ENCODE results near the gene ZNF732. TPM values are rescaled to one million over a fixed set of nuclear protein-coding genes. Genes with fewer than 3 reads are reported as not detected.
A peak's percentile ranks its signal among the peaks of the same experiment; 100 is the strongest.

ZNF732 gene
- total RNA-seq (not detected), total RNA-seq (0 reads per million in 2 donors)

- Mint-ChIP-seq H3K4me1 (no peaks in the 10 kb centered on the region), H3K27ac (no peak within 1 kb of the TSS), H3K4me3 (no peak within 1 kb of the TSS), H3K27me3 (peaks cover 6% of the 10 kb centered on the region), H3K36me3 (ENCODE audit: low read depth) (peaks cover 3% of the 10 kb centered on the region)
- no peaks in the 10 kb centered on the region for H3K9me3 ChIP-seq (ENCODE audit: control insufficient read depth, low read length, poor library complexity, severe bottlenecking)
- ATAC-seq: no peak
- DNase-seq: no peak
Observed at GRCh38 chr4:304969-305680, at the start of gene ZNF732. TSS of gene ZNF732 (minus strand) at chr4:305474. CDS start at chr4:305310, 164 bp downstream.

DNA sequence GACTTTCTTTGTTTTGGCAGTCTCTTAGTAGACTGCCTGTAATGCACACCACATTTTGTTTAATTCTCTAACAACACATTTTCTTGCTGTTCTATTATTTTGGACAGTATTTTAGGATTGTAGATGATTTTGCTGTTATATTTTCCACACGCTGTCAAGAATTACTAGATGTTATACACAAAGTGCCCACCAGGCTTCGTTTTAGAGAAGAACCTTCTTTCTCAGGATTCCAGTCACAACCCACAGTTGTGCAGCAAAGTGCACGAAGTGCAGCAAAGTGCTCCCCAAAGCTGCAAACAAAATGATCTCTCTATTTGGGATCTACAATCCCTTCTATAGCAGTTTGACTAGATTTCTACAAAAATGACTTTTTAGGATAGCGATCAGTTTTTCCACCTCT, 34.7 kb upstream of the ZNF732 start:
- Mint-ChIP-seq H3K27me3 (no peaks in the 10 kb centered on the region), H3K27ac (peak overlapping the region; percentile 21), H3K4me3 (no peak overlapping the region), H3K36me3 (ENCODE audit: low read depth) (peaks cover 9% of the 10 kb centered on the region), H3K4me1 (peaks cover 4% of the 10 kb centered on the region)
- ATAC-seq: no peak
- peaks cover 12% of the 10 kb centered on the region for H3K9me3 ChIP-seq (ENCODE audit: control insufficient read depth, low read length, poor library complexity, severe bottlenecking)
- DNase-seq: no peak

DNA sequence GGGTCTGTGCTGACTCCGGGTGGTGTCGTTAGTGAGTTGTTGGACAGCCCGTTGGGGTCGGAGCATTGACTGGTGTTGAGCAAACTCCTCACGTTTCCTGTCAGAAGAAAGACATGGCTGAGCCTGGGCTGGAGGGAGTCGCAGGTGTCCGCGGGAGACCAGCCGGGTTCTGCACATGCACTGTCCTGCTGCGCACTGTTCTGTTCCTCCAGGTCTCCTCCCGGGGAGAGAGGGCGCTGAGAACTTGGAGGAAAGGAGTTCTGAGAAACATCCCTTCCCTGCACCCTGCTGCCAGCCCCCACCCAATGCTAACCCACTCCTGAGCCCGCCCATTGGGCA, 33.5 kb upstream of the ZNF732 start:
- Mint-ChIP-seq H3K4me3 (peak overlapping the region; percentile 96), H3K36me3 (ENCODE audit: low read depth) (peaks cover 7% of the 10 kb centered on the region), H3K27ac (peak overlapping the region; percentile 94), H3K4me1 (peaks cover 4% of the 10 kb centered on the region), H3K27me3 (no peaks in the 10 kb centered on the region)
- ATAC-seq (no peak), DNase-seq (no peak)
- H3K9me3 ChIP-seq (ENCODE audit: control insufficient read depth, low read length, poor library complexity, severe bottlenecking): peaks cover 12% of the 10 kb centered on the region

GRCh38 chr4:337932-338758, 32.9 kb upstream of the ZNF732 start:
- Mint-ChIP-seq H3K27ac (peak overlapping the region; percentile 94), H3K4me3 (peak overlapping the region; percentile 96), H3K27me3 (no peaks in the 10 kb centered on the region), H3K36me3 (ENCODE audit: low read depth) (peaks cover 7% of the 10 kb centered on the region), H3K4me1 (peaks cover 4% of the 10 kb centered on the region)
- peaks cover 12% of the 10 kb centered on the region for H3K9me3 ChIP-seq (ENCODE audit: control insufficient read depth, low read length, poor library complexity, severe bottlenecking)
- peak; percentile 39 for ATAC-seq
- peak in 1 of 3 donors; percentile 32 for DNase-seq

- Mint-ChIP-seq H3K36me3 (ENCODE audit: low read depth) (peaks cover 7% of the 10 kb centered on the region), H3K4me1 (peaks cover 4% of the 10 kb centered on the region)
- ATAC-seq: peak; percentile 91
Observed at GRCh38 chr4:337143-337931, 32.1 kb upstream of the ZNF732 start, which contains the start of gene ZNF141. TSS of gene ZNF141 (plus strand) at chr4:337814. CDS start at chr4:337984, 170 bp downstream.

DNA sequence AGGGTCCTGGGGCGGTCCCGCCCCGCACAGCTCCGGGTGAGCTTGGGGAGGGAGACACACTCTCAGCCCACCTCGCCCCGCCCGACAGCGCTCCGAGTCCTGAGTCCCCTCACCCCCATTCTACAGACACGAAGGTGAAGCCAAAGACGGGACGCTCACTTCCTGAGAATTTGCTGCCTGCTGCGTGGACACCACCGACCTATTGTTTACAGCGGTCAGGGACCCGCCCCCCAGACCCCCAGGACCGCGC, 31.5 kb upstream of the ZNF732 start:
- peaks cover 7% of the 10 kb centered on the region for H3K9me3 ChIP-seq (ENCODE audit: control insufficient read depth, low read length, poor library complexity, severe bottlenecking)
- H3K4me1 Mint-ChIP-seq: peaks cover 4% of the 10 kb centered on the region
- peak overlapping the region; percentile 96 for H3K4me3 Mint-ChIP-seq
- H3K27me3 Mint-ChIP-seq: no peaks in the 10 kb centered on the region
- peak overlapping the region; percentile 94 for H3K27ac Mint-ChIP-seq
- DNase-seq: no peak
- no peak for ATAC-seq
- peaks cover 7% of the 10 kb centered on the region for H3K36me3 Mint-ChIP-seq (ENCODE audit: low read depth)

More at GRCh38 chr4:337143-337931, 32.1 kb upstream of the ZNF732 start, which contains the start of gene ZNF141:
- Mint-ChIP-seq H3K27me3 (no peaks in the 10 kb centered on the region), H3K4me3 (peak within 1 kb of the TSS; percentile 96), H3K27ac (peak within 1 kb of the TSS; percentile 94)
- H3K9me3 ChIP-seq (ENCODE audit: control insufficient read depth, low read length, poor library complexity, severe bottlenecking): peaks cover 12% of the 10 kb centered on the region
- peak; percentile 69 to 80 (median 79) for DNase-seq

DNA sequence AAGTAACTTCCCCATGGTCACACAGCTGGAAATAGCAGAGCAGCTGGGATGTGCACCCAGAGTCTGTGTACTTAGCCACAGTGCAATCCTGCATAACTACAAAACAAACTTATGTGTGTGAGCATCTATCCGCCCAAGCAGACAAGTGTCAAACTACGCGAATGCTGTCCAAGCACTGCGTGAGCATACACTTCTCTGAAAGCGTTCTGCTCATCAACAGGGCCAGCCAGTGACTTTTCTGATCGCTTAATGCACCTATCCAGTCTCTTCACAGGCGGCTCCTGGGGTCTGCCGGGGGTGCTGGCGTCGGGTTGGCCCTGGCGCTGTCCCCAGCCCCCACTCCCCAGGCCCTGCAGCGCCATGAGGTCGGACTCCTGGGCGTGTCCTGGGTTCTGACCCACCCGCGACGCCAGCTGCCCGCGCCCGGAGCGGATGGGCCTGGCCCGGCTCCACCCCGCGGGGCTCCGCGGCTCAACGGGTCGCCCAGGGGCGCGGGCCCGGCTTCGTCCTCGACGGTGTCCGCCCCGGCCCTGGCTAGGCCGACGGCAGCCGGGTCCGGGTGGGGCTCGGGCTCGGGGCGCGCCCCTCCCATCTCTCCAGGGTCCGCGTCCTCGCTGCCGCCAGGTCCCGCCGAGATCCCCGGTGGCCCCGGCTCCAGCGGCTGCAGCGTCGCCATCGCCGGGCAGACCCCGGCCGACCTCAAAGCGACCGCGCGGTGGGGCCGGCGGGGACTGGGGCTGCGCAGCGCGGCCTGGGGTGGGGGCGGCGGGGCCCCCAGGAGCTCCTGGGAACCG, 31.0 kb upstream of the ZNF732 start:
- H3K9me3 ChIP-seq (ENCODE audit: control insufficient read depth, low read length, poor library complexity, severe bottlenecking): peaks cover 3% of the 10 kb centered on the region
- no peaks in the 10 kb centered on the region for H3K27me3 Mint-ChIP-seq
- peaks cover 4% of the 10 kb centered on the region for H3K4me1 Mint-ChIP-seq
- DNase-seq: no peak
- peak overlapping the region; percentile 96 for H3K4me3 Mint-ChIP-seq
- H3K36me3 Mint-ChIP-seq (ENCODE audit: low read depth): peaks cover 7% of the 10 kb centered on the region
- no peak for ATAC-seq
- H3K27ac Mint-ChIP-seq: no peak overlapping the region

DNA sequence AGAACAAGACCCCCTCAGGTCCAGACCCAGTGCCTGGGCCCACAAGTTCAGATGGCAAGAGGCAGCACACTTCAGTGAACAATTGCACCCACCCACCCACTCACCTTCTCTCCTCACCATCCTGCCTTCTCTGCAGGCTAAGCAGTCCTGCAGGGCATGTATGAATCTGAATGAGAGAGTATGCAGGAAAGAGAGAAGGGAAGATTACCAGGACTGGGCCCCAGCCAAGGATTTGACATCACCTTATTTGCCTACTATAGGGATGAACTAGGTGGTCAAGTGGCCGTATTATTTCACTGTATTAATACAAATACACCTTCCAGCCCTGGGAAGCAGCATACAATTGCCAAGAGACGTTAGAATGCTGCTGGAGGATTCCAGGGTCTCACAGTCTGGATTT, 30.2 kb upstream of the ZNF732 start:
- Mint-ChIP-seq H3K4me3 (peak overlapping the region; percentile 50), H3K27ac (no peak overlapping the region), H3K36me3 (ENCODE audit: low read depth) (peaks cover 7% of the 10 kb centered on the region), H3K27me3 (no peaks in the 10 kb centered on the region), H3K4me1 (peaks cover 4% of the 10 kb centered on the region)
- H3K9me3 ChIP-seq (ENCODE audit: control insufficient read depth, low read length, poor library complexity, severe bottlenecking): peaks cover 3% of the 10 kb centered on the region
- DNase-seq: no peak
- no peak for ATAC-seq

DNA sequence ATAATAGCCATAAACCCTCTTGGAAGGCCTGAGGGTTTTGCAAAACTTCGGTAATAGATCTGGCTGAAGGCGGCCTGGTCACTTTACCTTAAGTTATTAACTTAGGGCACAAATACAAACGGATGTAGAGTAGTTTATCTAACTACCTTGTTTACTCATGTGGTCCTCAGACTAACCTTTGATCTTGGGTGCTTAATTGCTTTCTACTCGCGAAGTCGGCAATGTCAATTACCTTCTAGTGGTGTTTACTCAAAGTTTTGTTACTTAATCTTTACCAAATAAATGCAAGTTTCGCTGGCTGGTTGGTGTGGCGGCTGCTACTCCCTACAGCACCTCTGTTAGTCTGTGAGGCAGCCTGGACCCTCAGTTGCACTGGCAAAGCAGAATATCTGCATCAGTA, 23.5 kb upstream of the ZNF732 start:
- H3K9me3 ChIP-seq (ENCODE audit: control insufficient read depth, low read length, poor library complexity, severe bottlenecking): no peaks in the 10 kb centered on the region
- DNase-seq: no peak
- Mint-ChIP-seq H3K4me3 (no peak overlapping the region), H3K27ac (no peak overlapping the region), H3K4me1 (no peaks in the 10 kb centered on the region), H3K27me3 (no peaks in the 10 kb centered on the region), H3K36me3 (ENCODE audit: low read depth) (no peaks in the 10 kb centered on the region)
- ATAC-seq: no peak

DNA sequence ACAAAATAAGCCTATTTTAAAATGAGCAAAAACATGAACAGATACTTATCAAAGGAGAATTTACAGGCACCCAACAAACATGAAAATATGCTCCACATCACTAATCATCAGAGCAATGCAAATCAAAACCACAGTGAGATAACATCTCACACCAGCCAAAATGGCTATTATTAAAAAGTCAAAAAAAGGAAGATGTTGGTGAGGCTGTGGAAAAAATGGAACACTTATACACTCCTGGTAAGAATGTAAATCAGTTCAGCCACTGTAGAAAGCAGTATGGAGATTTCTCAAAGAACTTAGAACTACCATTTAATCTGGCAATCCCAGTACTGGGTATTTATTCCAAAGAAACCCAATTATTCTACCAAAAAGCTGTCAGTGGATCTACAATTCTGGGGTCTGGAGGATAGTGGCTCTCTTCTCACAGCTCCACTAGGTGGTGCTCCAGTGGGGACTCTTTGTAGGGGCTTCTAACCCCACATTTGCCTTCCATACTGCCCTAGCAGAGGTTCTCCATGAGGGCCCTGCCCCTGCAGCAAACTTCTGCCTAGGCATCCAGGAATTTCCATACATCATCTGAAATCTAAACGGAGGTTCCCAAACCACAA, 9.1 kb upstream of the ZNF732 start:
- peaks cover 2% of the 10 kb centered on the region for H3K36me3 Mint-ChIP-seq (ENCODE audit: low read depth)
- no peaks in the 10 kb centered on the region for H3K9me3 ChIP-seq (ENCODE audit: control insufficient read depth, low read length, poor library complexity, severe bottlenecking)
- ATAC-seq (no peak), DNase-seq (no peak)
- H3K4me1 Mint-ChIP-seq: no peaks in the 10 kb centered on the region
- no peaks in the 10 kb centered on the region for H3K27me3 Mint-ChIP-seq
- no peak overlapping the region for H3K4me3 Mint-ChIP-seq
- no peak overlapping the region for H3K27ac Mint-ChIP-seq

GRCh38 chr4:309807-310206, 4.5 kb upstream of the ZNF732 start:
- no peak for DNase-seq
- no peak for ATAC-seq
- Mint-ChIP-seq H3K4me1 (no peaks in the 10 kb centered on the region), H3K27ac (no peak overlapping the region), H3K27me3 (no peaks in the 10 kb centered on the region), H3K36me3 (ENCODE audit: low read depth) (peaks cover 4% of the 10 kb centered on the region), H3K4me3 (no peak overlapping the region)
- H3K9me3 ChIP-seq (ENCODE audit: control insufficient read depth, low read length, poor library complexity, severe bottlenecking): no peaks in the 10 kb centered on the region

GRCh38 chr4:306551-306961, 1.3 kb upstream of the ZNF732 start:
- H3K4me3 Mint-ChIP-seq: no peak overlapping the region
- no peak overlapping the region for H3K27ac Mint-ChIP-seq
- H3K36me3 Mint-ChIP-seq (ENCODE audit: low read depth): peaks cover 3% of the 10 kb centered on the region
- ATAC-seq (peak; percentile 55), DNase-seq (no peak)
- no peaks in the 10 kb centered on the region for H3K4me1 Mint-ChIP-seq
- no peaks in the 10 kb centered on the region for H3K9me3 ChIP-seq (ENCODE audit: control insufficient read depth, low read length, poor library complexity, severe bottlenecking)
- peaks cover 6% of the 10 kb centered on the region for H3K27me3 Mint-ChIP-seq
